Activated naive CD4-positive, alpha-beta T cell treated with anti-CD3 and anti-CD28 coated beads for 36 hours (primary cell): ENCODE results near the gene GTF2IRD1. TPM values are rescaled to one million over a fixed set of nuclear protein-coding genes. Genes with fewer than 3 reads are reported as not detected.

ENCODE experiments used
- CTCF ChIA-PET: fragments of 350-600 bp; sonication (Branson Sonifier 250); formaldehyde crosslinking; loops from one replicate; lab custom pipeline; 2021; ENCODE audit warnings: antibody characterized with exemption; lab: Charles Lee
- DNase-seq: peaks from one replicate; pipeline ENCODE4 v3.0.0-alpha.2; 2020
- H3K27ac Mint-ChIP-seq: one replicate; pipeline ENCODE4 v1.8.0; 2021; ENCODE audit warnings: mild to moderate bottlenecking, mixed read lengths
- H3K27me3 Mint-ChIP-seq: one replicate; pipeline ENCODE4 v1.8.0; 2021; ENCODE audit warnings: low read depth, mixed read lengths
- H3K36me3 Mint-ChIP-seq: one replicate; pipeline ENCODE4 v1.8.0; 2021; ENCODE audit warnings: low read depth, mixed read lengths
- H3K4me1 Mint-ChIP-seq: one replicate; pipeline ENCODE4 v1.8.0; 2021; ENCODE audit warnings: low read depth, mixed read lengths
- H3K4me3 Mint-ChIP-seq: one replicate; pipeline ENCODE4 v1.8.0; 2021; ENCODE audit warnings: mild to moderate bottlenecking, moderate library complexity, mixed read lengths
- H3K9me3 Mint-ChIP-seq: one replicate; pipeline ENCODE4 v1.8.0; 2021; ENCODE audit warnings: mixed read lengths
- intact Hi-C: fragments of 100-400 bp; cut with micrococcal nuclease; formaldehyde crosslinking; loops from one replicate; pipeline ENCODE4 v1.15.1; 2023
- total RNA-seq, 2 experiments: library from RNA; stranded (reverse); gene quantifications; one replicate each; pipeline ENCODE4 v1.2.3, GENCODE V29; 2021

GTF2IRD1 gene
- total RNA-seq, 2 experiments from 2014 or later = 2.9 to 5.5 TPM

DNA sequence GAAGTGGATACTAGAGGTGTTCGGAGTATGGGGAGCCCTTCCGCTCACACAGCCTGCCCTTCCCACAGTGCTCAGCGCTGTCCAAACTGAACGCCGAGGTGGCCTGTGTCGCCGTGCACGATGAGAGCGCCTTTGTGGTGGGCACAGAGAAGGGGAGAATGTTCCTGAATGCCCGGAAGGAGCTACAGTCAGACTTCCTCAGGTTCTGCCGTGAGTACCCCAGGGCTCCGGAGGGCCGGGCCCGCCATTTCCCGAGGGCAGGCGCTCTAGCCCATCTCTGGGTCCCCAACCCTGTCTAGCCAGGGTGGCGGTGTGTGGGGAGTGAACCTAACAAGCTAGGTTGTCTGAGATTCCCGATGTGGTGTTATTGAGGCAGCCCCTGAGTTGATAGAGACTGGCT is 59.1 kb downstream of the GTF2IRD1 start:
- DNase-seq = no peak
- H3K9me3 Mint-ChIP-seq = no peaks in the 10 kb centered on the region
- H3K27me3 Mint-ChIP-seq = no peaks in the 10 kb centered on the region
- intact Hi-C loops = no loop called here
- CTCF ChIA-PET = interaction anchor here (0.5 to 0.6 kb wide), 2 partner anchors 20 to 669 kb away, joined by 3 read pairs; no protein-coding TSS in a partner anchor
- no peaks in the 10 kb centered on the region for H3K36me3 Mint-ChIP-seq
- H3K4me1 Mint-ChIP-seq = no peaks in the 10 kb centered on the region
- no peak overlapping the region for H3K27ac Mint-ChIP-seq
- H3K4me3 Mint-ChIP-seq = no peak overlapping the region

DNA sequence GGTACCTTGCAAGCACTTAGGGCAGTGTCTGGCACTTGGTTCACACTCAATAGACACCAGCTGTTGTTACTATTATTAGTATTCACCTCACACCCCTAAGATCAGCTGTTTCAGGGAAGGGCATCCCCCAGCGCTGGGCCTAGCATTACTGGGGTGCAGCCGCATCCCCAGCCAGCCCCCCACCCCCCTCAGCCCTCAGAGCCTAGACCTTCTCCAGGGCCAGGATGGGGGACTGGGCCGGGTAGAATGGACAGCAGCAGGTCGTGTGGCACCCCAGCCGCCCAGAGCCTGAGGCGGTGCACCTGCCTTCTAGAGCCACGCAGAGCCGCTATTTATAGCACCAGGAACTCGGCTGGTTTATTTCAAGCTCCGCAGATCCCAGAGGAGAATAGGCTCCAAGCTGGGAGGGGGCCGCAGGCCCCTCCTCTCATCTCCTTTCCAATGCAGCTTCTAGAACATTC is 60.5 kb downstream of the GTF2IRD1 start:
- no peak overlapping the region for H3K4me3 Mint-ChIP-seq
- CTCF ChIA-PET = no interaction called here
- no peaks in the 10 kb centered on the region for H3K36me3 Mint-ChIP-seq
- H3K4me1 Mint-ChIP-seq = no peaks in the 10 kb centered on the region
- H3K9me3 Mint-ChIP-seq = peaks cover 2% of the 10 kb centered on the region
- H3K27ac Mint-ChIP-seq = no peak overlapping the region
- DNase-seq = no peak
- no peaks in the 10 kb centered on the region for H3K27me3 Mint-ChIP-seq
- intact Hi-C loops = no loop called here

DNA sequence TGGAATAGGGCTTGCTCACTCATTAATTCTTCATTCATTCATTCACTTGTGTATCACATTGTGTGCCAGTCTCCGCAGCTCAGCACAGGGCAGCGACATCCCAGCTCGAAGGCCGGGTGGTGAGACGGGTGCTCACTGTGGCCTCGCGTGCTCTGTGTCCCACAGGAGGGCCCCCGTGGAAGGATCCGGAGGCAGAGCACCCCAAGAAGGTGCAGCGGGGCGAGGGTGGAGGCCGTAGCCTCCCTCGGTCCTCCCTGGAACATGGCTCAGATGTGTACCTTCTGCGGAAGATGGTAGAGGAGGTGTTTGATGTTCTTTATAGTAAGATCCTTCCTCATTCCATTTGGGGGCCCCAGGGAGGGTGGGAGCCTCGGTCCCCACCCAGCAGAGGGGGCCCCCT is 61.6 kb downstream of the GTF2IRD1 start:
- Mint-ChIP-seq H3K9me3 (peaks cover 2% of the 10 kb centered on the region), H3K4me1 (no peaks in the 10 kb centered on the region), H3K27me3 (no peaks in the 10 kb centered on the region), H3K27ac (no peak overlapping the region), H3K4me3 (no peak overlapping the region), H3K36me3 (no peaks in the 10 kb centered on the region)
- DNase-seq = no peak
- CTCF ChIA-PET = no interaction called here
- intact Hi-C loops = no loop called here

DNA sequence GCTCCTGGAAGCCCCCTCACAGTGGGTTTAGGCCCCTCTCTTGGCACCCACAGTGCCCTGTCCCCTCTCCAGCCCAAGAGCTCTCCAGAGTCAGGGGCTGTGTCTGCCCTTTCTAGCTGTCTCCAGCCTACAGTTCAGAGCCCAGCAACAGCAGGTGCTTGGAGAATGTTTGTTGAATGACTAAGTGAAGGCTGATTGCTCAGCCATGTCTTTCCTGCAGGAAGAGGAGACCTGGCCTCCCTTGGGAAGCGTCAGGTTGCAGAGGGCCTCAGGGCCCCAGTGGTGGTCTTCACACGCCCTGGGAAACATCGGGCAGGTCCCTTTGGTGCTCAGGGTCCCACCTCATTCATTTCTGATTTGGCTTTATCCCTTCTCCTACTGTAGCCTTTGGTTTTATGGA is 62.5 kb downstream of the GTF2IRD1 start:
- Mint-ChIP-seq H3K4me3 (no peak overlapping the region), H3K9me3 (peaks cover 4% of the 10 kb centered on the region), H3K27me3 (no peaks in the 10 kb centered on the region), H3K36me3 (peaks cover 2% of the 10 kb centered on the region), H3K4me1 (no peaks in the 10 kb centered on the region), H3K27ac (no peak overlapping the region)
- no peak for DNase-seq
- intact Hi-C loops = no loop called here
- CTCF ChIA-PET = no interaction called here

DNA sequence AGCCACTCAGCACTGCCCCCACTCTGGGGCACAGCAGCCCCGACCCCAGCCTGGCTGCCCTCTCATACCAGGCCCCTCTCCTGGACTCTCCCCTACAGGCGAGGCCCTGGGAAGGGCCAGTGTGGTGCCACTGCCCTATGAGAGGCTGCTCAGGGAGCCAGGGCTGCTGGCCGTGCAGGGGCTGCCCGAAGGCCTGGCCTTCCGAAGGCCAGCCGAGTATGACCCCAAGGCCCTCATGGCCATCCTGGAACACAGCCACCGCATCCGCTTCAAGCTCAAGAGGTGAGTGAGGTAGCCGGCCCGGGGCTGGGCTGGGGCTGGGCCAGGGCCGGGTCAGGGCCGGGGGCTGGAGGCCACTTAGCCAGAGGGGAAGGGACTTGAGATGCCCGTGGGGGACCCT is 64.3 kb downstream of the GTF2IRD1 start:
- peaks cover 5% of the 10 kb centered on the region for H3K9me3 Mint-ChIP-seq
- CTCF ChIA-PET = no interaction called here
- no peak overlapping the region for H3K4me3 Mint-ChIP-seq
- H3K36me3 Mint-ChIP-seq = peaks cover 4% of the 10 kb centered on the region
- no peak overlapping the region for H3K27ac Mint-ChIP-seq
- H3K4me1 Mint-ChIP-seq = no peaks in the 10 kb centered on the region
- DNase-seq = no peak
- intact Hi-C loops = no loop called here
- H3K27me3 Mint-ChIP-seq = no peaks in the 10 kb centered on the region

DNA sequence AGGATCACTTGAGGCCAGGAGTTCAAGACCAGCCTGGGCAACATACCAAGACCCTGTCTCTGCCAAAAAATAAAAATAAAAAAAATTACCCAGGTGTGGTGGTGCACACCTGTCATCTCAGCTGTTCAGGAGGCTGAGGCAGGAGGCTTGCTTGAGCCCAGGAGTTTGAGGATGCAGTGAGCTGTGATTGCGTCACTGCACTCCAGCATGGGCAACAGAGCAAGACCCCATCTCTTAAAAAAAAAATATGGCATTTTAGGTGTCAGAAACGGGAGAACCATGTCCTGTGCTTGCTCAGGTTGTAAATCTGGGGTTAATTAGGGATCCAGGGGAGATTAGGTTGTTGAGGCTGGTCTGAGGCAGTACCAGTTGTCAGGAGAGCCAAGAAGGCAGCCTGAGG is 64.9 kb downstream of the GTF2IRD1 start:
- intact Hi-C loops = no loop called here
- H3K27me3 Mint-ChIP-seq = no peaks in the 10 kb centered on the region
- CTCF ChIA-PET = interaction anchor here (0.6 kb wide), 2 partner anchors 29 to 62 kb away, joined by 3 read pairs; no protein-coding TSS in a partner anchor
- peaks cover 4% of the 10 kb centered on the region for H3K36me3 Mint-ChIP-seq
- no peak overlapping the region for H3K27ac Mint-ChIP-seq
- no peak for DNase-seq
- no peak overlapping the region for H3K4me3 Mint-ChIP-seq
- peaks cover 5% of the 10 kb centered on the region for H3K9me3 Mint-ChIP-seq
- no peaks in the 10 kb centered on the region for H3K4me1 Mint-ChIP-seq

DNA sequence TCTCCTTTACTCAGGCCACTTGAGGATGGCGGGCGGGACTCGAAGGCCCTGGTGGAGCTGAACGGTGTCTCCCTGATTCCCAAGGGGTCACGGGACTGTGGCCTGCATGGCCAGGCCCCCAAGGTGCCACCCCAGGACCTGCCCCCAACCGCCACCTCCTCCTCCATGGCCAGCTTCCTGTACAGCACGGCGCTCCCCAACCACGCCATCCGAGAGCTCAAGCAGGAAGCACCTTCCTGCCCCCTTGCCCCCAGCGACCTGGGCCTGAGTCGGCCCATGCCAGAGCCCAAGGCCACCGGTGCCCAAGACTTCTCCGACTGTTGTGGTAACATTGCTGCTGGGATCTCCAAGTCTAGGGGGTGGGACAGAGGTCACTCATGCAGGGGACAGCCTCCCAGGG is 65.7 kb downstream of the GTF2IRD1 start:
- DNase-seq = no peak
- peaks cover 4% of the 10 kb centered on the region for H3K36me3 Mint-ChIP-seq
- CTCF ChIA-PET = no interaction called here

DNA sequence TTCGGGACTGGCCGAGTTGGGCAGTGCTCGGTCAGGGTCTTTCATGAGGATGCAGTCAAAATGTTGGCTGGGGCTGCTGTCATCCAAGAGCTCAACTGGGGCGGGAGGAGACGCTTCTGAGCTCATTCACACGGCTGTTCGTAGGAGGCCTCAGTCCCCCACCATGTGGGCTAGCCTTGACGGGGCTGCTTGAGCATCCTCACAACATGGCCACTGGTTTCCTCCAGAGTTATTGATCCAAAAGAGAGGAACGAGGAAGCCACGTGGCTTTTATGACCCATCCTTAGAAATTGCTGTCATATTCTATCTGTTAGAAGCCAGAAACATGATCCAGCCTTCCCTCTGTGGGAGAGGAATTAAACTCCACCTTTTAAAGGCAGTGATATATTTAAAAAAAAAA is 68.1 kb downstream of the GTF2IRD1 start:
- no peak overlapping the region for H3K4me3 Mint-ChIP-seq
- H3K36me3 Mint-ChIP-seq = peaks cover 4% of the 10 kb centered on the region
- no peak overlapping the region for H3K27ac Mint-ChIP-seq
- H3K4me1 Mint-ChIP-seq = no peaks in the 10 kb centered on the region
- intact Hi-C loops = no loop called here
- no peaks in the 10 kb centered on the region for H3K27me3 Mint-ChIP-seq
- peaks cover 5% of the 10 kb centered on the region for H3K9me3 Mint-ChIP-seq
- DNase-seq = no peak
- CTCF ChIA-PET = interaction anchor here (0.7 kb wide), 1 partner anchor 179 kb away, joined by 4 read pairs; no protein-coding TSS in a partner anchor

More for the DNA sequence above, 65.7 kb downstream of the GTF2IRD1 start:
- Mint-ChIP-seq H3K27me3 (no peaks in the 10 kb centered on the region), H3K4me1 (no peaks in the 10 kb centered on the region), H3K9me3 (peaks cover 5% of the 10 kb centered on the region), H3K4me3 (no peak overlapping the region), H3K27ac (no peak overlapping the region)
- intact Hi-C loops = no loop called here

DNA sequence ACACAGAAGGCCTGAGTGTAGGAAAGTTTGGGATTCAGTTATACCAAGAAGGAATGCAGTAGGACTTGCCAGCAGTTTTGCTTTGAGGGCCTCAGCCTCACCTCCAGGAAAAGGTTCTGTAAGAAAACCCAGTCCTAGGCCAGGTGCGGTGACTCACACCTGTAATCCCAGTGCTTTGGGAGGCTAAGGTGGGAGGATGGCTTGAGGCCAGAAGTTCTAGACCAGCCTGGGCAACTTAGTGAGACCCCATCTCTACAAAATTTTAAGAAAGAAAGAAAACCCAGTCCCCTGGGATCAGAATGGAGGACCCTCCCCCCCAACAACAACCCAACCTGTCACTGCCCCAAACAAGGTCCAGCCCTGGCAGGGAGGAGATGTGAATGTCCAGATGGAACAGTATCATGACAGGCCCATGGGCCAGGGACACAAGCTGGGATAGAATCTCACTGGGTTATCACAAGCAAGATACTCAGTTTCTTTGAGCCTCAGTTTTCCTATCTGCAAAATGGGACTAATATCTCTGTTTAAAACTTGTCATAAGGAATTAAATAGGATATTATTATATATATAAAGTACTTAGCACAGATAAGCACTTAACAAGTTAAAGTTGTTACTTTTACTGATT is 68.7 kb downstream of the GTF2IRD1 start:
- H3K9me3 Mint-ChIP-seq = peaks cover 5% of the 10 kb centered on the region
- no peaks in the 10 kb centered on the region for H3K27me3 Mint-ChIP-seq
- CTCF ChIA-PET = no interaction called here
- no peak overlapping the region for H3K27ac Mint-ChIP-seq
- no peak for DNase-seq
- intact Hi-C loops = no loop called here
- no peaks in the 10 kb centered on the region for H3K4me1 Mint-ChIP-seq
- peaks cover 4% of the 10 kb centered on the region for H3K36me3 Mint-ChIP-seq
- H3K4me3 Mint-ChIP-seq = no peak overlapping the region

DNA sequence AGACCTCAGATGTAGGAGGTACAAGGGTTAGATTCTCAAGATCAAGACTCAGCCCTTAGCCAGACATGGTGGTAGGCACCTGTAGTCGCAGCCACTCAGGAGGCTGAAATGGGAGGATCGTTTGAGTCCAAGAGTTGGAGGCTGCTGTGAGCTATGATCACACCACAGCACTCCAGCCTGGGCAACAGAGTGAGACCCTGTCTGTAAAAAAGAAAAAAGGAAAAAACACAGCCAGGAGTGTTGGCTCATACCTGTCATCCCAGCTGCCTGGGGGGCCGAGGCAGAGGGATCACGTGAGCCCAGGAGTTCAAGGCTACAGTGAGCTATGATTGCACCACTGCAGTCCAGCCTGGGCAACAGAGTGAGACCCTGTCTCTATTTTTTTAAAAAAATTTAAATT is 69.3 kb downstream of the GTF2IRD1 start:
- intact Hi-C loops = no loop called here
- Mint-ChIP-seq H3K9me3 (peaks cover 5% of the 10 kb centered on the region), H3K27me3 (no peaks in the 10 kb centered on the region), H3K27ac (no peak overlapping the region), H3K4me1 (no peaks in the 10 kb centered on the region), H3K4me3 (no peak overlapping the region), H3K36me3 (peaks cover 4% of the 10 kb centered on the region)
- no peak for DNase-seq
- CTCF ChIA-PET = no interaction called here

DNA sequence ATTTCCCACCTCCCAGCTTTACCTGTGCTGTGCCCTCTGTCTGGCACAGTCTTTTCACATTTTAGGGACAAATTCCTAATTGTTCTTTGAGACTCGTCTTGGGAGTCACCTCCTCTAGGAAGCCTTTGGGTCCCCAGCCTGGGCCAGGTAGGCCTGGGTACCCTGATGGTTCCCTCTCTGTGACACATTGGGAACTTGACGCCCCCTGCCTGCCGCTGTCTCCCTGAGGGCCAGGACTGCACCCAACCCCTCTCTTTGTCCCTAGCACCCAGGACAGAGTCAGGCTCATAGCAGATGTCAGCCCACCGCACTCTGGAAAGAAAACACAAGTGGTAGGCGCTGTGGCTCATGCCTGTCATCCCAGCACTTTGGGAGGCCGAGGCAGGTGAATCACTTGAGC is 71.4 kb downstream of the GTF2IRD1 start:
- peaks cover 4% of the 10 kb centered on the region for H3K9me3 Mint-ChIP-seq
- peaks cover 4% of the 10 kb centered on the region for H3K36me3 Mint-ChIP-seq
- no peak overlapping the region for H3K27ac Mint-ChIP-seq
- CTCF ChIA-PET = no interaction called here
- no peaks in the 10 kb centered on the region for H3K4me1 Mint-ChIP-seq
- DNase-seq = no peak
- no peaks in the 10 kb centered on the region for H3K27me3 Mint-ChIP-seq
- intact Hi-C loops = no loop called here
- H3K4me3 Mint-ChIP-seq = no peak overlapping the region

DNA sequence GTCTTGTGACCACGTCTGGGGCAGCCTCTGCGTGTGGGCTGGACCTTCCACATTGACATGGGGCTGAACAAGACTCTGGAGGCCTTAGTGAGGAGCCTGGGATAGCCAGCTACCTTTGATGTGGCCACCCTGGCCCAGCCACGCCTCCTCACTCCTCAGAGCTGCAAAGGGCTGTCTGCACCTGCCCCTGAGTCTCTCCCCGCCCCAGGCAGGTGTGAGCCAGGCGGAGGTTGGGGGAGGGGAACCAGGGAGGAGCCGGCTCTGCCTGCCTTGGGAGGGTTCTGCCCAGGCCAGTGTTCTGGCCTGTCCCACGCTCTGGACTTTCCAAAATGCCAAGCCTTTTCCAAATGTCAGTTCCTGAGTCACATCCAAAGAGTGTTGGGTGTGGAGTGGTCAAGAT is 72.2 kb downstream of the GTF2IRD1 start:
- no peak for DNase-seq
- H3K27me3 Mint-ChIP-seq = no peaks in the 10 kb centered on the region
- no peak overlapping the region for H3K27ac Mint-ChIP-seq
- intact Hi-C loops = no loop called here
- H3K4me3 Mint-ChIP-seq = no peak overlapping the region
- CTCF ChIA-PET = no interaction called here
- no peaks in the 10 kb centered on the region for H3K4me1 Mint-ChIP-seq
- peaks cover 4% of the 10 kb centered on the region for H3K9me3 Mint-ChIP-seq
- H3K36me3 Mint-ChIP-seq = peaks cover 4% of the 10 kb centered on the region

DNA sequence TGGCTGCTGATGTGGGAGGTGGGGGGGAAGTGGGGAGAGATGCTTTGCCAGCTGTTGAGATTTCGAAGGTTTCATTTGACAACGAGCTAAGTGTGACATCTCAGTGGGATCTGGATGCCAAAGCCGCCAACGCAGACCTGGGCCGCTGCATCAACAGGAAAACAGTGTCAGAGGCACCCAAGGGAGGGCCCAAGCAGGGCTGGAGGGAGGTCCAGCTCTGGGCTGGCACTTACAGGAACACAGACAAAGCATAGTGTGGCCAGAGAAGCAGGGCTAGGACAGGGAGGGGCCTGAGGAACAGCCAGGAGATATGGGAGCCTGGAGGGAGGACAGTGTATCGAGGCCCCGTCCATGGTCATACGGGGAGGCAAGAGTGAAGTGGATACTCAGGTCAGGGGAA is 73.1 kb downstream of the GTF2IRD1 start:
- no peaks in the 10 kb centered on the region for H3K36me3 Mint-ChIP-seq
- intact Hi-C loops = no loop called here
- no peaks in the 10 kb centered on the region for H3K27me3 Mint-ChIP-seq
- no peaks in the 10 kb centered on the region for H3K4me1 Mint-ChIP-seq
- no peak for DNase-seq
- no peak overlapping the region for H3K4me3 Mint-ChIP-seq
- H3K27ac Mint-ChIP-seq = no peak overlapping the region
- CTCF ChIA-PET = no interaction called here
- no peaks in the 10 kb centered on the region for H3K9me3 Mint-ChIP-seq
